ENCODE results near the gene NECAB3.

- TF ChIP-seq CREB1 (IDR thresholded peaks at IDR 0.05; ENCODE audit: low read depth) (no peak), EP300 (IDR thresholded peaks at IDR 0.05; ENCODE audit: borderline replicate concordance) (no peak), YY1 (IDR thresholded peaks at IDR 0.05; ENCODE audit: low read depth) (no peak), REST (IDR thresholded peaks at IDR 0.05; ENCODE audit: low read depth) (no peak), EGR1 (IDR thresholded peaks at IDR 0.05) (no peak)
These were observed 52.4 kb downstream of the NECAB3 start for GRCh38 chr20:33621717-33622400.

All from Ishikawa (cell line).